ENCODE measurements around the gene NPTXR.

- TF ChIP-seq REST (IDR thresholded peaks at IDR 0.05; ENCODE audit: insufficient read depth in 1 of 2, low read depth in 2 of 2, low read length in 2 of 2) (no peak), TAF1 (IDR thresholded peaks at IDR 0.05; ENCODE audit: borderline replicate concordance, insufficient read depth, low read length) (no peak)
Observed at GRCh38 chr22:38782402-38783094, 61.3 kb downstream of the NPTXR start.

Measured in PFSK-1 (cell line).